ENCODE data around the gene LAX1.
A peak's percentile ranks its signal among the peaks of the same experiment; 100 is the strongest.
"Not testable (repeated sequence)": the region's sequence is repeated elsewhere in the genome, so short reads cannot be mapped to it uniquely, and the experiment has no call there.

The LAX1 gene

GRCh38 chr1:203769505-203770343 lies 4.7 kb downstream of the LAX1 start:
- DNase-seq = peak; percentile 82

DNA sequence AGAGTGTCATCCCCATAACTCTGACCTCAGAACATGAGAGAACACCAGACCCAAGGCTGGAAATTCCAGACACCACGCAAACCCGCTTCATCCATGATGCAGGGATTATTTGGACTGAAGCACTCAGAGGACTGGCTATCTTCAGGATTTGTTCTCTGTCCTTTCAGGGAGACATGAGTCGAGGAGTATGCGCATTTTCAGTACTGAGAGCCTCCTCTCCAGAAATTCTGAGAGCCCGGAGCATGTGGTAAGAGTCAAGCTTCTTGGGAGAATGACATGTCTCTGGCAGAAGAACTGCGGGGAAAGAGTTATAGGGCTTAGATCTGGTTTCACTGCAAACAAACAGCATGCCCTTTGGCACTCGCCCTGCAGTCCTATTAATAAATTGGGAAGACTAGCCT lies 6.9 kb downstream of the LAX1 start:
- no peak for DNase-seq

DNA sequence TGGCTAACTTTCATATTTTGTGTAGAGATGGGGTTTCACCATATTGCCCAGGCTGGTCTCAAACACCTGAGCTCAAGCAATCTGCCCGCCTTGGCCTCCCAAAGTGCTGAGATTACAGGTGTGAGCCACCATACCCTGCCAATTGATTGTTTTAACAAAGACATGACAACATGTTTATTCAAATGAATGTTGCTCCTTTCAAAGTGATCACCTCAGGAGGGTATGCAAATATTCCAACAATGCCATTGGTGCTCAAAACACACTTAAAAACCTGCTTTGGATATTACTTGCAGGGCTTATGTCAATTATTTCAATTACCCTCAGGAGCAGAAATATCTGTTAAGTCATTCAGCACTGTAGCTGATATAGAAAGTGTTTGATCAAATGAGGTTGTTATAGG lies 7.9 kb downstream of the LAX1 start:
- no peak for DNase-seq

DNA sequence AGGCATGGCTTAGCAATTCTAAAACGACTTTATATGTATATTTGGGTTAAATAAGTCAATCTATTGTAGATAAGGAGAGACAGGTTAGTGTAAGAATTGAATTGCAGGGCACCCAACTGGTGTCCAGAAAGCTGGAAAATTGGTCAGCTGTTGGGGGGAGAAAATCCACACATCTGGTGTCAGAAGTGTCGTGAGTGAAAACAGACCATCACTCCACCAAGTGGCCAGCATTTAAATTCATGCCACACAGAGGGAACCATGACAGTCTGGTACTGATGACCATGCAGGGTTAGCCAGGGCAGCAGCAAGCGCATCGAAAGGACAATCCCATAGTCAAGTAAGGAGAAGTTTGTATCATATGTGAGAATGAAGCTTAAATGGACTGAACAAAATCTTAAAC lies 11.7 kb downstream of the LAX1 start:
- no peak for DNase-seq

GRCh38 chr1:203777596-203777995 lies 12.6 kb downstream of the LAX1 start:
- no peak for DNase-seq

GRCh38 chr1:203778146-203778545 lies 13.2 kb downstream of the LAX1 start:
- DNase-seq = no peak

GRCh38 chr1:203778789-203779188 lies 13.8 kb downstream of the LAX1 start:
- DNase-seq = no peak

DNA sequence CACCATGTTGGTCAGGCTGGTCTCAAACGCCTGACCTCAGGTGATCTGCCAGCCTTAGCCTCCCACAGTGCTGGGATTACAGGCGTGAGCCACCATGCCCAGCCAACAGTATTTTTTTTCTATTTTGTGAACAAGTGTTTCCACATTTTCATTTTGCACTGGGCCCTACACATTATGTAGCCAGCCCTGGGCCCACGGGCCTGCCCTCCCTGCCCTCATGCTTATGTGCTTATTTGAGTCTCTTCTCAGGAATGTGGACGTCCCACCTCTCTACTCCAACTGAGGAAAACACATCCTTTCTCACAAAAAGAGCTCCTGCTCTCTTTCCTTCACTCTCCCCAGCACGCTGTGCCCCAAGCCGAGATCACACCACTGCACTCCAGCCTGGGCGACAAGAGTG lies 17.0 kb downstream of the LAX1 start:
- DNase-seq = no peak

- no peak for DNase-seq
These were observed 25.0 kb downstream of the LAX1 start for GRCh38 chr1:203789966-203790365.

- DNase-seq = no peak
These were observed 26.5 kb downstream of the LAX1 start for GRCh38 chr1:203791498-203791897.

DNA sequence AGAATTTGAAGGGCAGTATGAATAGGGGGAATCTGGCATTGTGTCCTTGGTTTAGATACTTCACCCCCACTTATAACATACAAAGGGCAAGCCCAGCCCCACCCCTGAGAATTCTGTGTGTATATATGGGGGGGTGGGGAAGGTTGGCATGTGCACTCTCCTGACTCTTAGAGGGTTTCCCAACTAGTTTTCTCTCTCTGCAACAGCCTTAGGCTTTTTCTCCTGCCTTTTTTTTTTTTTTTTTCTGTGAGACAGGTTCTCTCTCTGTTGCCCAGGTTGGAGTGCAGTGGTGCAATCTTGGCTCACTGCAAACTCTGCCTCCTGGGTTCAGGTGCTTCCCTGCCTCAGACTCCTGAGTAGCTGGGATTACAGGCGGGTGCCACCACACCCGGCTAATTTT lies 27.5 kb downstream of the LAX1 start:
- DNase-seq = no peak

- DNase-seq = not testable (repeated sequence)
These were observed 28.6 kb downstream of the LAX1 start for GRCh38 chr1:203793561-203793960.

DNA sequence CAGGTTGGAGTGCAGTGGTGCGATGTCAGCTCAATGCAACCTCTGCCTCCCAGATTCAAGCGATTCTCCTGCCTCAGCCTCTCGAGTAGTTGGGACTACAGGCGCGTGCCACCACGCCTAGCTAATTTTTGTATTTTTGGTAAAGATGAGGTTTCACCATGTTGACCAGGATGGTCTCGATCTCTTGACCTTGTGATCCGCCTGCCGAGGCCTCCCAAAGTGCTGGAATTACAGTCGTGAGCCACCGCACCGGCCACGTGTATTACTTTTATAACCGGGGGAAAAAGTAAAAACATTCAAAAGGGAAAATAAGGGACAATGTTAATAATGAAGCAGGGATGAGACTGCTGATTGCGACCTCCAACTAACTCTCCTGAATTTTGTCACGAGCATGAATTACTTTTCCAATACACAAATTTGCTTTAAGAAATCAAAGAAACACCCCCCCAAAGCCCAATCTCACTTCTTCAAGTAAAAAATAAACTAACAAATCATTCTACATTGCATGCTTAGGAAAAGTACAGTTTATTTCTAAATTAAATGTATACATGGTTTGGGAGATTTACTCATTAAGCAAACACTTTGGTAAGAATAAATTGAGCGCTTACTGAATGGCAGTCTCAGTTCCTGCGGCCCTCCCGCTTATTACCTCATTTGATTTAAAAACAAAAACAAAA lies 29.9 kb downstream of the LAX1 start:
- DNase-seq = no peak

GRCh38 chr1:203795441-203796235 lies 30.7 kb downstream of the LAX1 start, which contains the start of the genes ZBED6 and ZC3H11A:
ZBED6 (plus strand) TSS chr1:203795623; CDS start chr1:203797523, 1,900 bp downstream.
ZC3H11A (plus strand) TSS chr1:203795623; CDS start chr1:203817071, 21,448 bp downstream.
- peak; percentile 99 for DNase-seq

DNA sequence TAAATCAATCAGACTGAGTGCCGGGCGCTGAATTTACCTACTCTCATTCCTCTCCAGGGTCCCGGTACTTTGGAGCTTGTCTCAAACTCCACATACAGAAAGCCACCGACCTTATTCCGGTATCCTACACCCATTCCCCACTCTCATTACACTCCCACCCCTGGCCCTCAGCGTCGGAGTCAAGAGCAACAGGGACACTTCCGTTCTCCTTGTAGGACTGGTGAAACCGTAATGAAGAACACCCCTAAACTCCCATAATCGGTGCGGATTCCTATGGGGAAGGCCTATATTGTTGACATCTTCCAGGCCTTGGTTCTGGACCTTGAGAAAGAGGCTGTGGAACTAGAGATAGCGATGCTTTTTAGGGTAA lies 31.2 kb downstream of the LAX1 start:
- DNase-seq = peak; percentile 51

DNA sequence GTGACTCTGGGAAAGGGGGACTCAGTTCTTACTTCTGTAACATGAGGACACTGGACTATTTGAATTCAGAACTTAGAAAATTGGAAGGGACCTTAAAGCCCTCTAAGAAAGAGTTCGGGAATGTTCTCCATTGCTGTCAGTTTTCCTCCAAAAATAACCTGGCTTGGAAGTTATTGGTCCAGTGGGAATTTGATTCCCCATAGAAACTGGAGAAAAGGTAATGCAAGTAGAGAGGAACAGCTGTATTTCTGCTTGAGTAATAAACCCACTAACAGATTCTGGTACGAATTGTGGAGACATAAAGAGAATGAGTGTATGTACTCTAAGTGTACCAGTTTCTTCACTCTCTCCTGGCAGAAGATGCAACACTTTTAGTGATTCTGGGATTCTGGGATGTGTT lies 32.2 kb downstream of the LAX1 start:
- DNase-seq = no peak

DNA sequence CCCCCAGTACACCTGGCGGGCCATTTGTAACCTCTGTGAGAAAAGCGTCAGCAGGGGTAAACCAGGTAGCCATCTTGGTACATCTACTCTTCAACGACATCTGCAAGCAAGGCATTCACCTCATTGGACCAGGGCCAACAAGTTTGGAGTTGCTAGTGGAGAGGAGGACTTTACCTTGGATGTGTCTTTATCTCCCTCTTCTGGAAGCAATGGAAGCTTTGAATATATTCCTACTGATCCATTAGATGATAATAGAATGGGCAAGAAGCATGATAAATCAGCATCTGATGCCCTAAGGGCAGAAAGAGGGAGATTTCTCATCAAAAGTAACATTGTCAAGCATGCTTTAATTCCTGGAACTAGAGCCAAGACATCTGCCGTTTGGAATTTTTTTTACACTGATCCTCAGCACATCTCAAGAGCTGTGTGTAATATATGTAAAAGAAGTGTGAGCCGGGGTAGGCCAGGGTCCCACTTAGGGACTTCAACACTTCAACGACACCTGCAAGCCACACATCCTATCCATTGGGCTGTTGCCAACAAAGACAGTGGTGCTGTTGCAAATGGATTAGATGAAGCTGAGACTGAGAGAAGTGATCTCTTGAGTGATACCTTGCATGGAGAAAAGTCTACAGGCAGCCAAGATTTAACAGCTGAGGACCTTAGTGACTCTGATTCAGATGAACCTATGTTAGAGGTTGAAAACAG lies 33.1 kb downstream of the LAX1 start:
- DNase-seq = no peak

DNA sequence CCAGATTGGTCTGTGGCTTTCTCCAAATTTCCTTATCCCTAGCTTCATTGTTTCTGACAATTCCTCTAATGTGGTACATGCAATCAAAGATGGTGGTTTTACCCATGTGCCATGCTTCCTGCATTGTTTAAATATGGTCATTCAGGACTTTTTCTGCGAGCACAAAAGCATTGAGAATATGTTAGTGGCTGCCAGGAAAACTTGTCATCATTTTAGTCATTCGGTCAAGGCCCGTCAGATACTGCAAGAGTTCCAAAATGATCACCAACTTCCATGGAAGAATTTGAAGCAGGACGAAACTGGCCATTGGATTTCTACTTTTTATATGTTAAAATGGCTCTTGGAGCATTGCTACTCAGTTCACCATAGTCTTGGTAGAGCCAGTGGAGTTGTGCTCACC lies 34.2 kb downstream of the LAX1 start:
- no peak for DNase-seq

GRCh38 chr1:203799971-203800370 lies 35.0 kb downstream of the LAX1 start:
- no peak for DNase-seq

DNA sequence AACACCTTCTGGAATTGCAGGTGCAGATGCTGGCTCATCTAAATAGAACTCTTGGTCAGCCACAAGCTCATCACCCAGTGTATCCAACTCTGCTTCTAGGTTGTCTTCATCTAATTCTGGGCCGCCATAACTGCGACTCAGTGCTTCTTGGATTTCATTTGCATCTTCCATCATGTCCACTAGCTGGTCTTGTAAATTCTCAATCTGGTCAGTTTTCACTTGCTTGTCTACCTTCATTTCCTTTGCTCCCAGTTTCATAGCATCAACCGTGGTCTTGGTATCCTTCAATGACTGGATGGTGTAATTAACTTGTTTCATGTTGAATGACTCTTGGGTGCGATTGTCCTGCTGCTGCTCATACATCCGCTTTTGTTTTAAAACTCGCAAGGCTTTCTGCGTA lies 40.7 kb downstream of the LAX1 start:
- DNase-seq = no peak

- DNase-seq = no peak
These were observed 42.2 kb downstream of the LAX1 start for GRCh38 chr1:203807196-203807595.

DNA sequence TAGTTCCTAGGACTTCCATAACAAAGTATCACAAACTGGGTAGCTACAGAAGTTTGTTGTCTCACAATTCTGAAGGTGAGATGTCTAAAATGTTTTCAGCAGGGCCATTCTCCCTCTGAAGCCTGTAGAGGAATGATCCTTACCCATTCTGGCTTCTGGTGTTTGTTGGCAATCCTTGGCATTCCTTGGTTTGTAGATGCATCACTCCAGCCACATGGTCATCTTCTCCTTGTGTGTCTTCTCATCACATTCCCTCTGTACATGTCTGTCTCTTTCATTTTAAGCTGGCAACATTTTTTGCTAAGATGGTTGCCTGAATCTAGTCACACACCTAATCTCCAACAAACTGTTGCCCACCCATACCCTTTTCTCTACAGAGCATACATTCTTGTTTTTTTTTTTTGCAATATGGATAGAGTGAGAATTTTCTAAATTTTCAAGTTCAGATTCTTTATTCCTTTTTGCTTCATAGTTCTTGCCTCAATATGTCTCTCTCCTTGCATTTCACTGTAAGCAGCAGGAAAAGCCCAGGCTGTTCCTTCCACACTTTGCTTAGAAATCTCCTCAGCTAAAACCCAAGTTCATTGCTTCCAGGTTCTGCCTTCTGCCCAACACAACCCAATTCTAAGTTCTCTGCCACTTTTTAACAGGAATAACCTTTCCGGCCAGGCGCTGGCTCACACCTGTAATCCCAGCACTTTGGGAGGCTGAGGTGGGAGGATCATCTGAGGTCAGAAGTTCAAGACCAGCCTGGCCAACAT lies 48.8 kb downstream of the LAX1 start:
- no peak for DNase-seq
